Natural killer cell (primary cell): ENCODE measurements around the gene CBR3. TPM values are rescaled to one million over a fixed set of nuclear protein-coding genes. Genes with fewer than 3 reads are reported as not detected.

Source experiments
- ATAC-seq, 3 donors: fragments of 150-1000 bp in 2 of 3; fragments of 200-7000 bp in 1 of 3; cut with Tn5 transposase; 1 replicate in 1 of 3; 2 replicates in 2 of 3; pipeline ENCODE4 v1.10.0; 2021; ENCODE audit warnings: mild to moderate bottlenecking in 2 of 3, moderate library complexity in 2 of 3
- DNase-seq, 2 donors: peaks; one replicate each; pipeline versions ENCODE4 v3.0.0 to v3.0.0-alpha.2; 2013 to 2021; ENCODE audit warnings: mixed read lengths in 1 of 2
- H3K27ac ChIP-seq: one replicate; pipeline ENCODE4 v1.5.1; 2013; ENCODE audit warnings: mild to moderate bottlenecking, low read length
- H3K27me3 ChIP-seq: one replicate; pipeline ENCODE4 v1.6.1; 2013; ENCODE audit warnings: low read length; ENCODE audit not compliant: control insufficient read depth, insufficient read depth
- H3K36me3 ChIP-seq: one replicate; pipeline ENCODE4 v1.6.1; 2013; ENCODE audit warnings: low read length; ENCODE audit not compliant: control insufficient read depth, insufficient read depth
- H3K4me1 ChIP-seq: one replicate; pipeline ENCODE4 v1.6.1; 2013; ENCODE audit warnings: low read length; ENCODE audit not compliant: control insufficient read depth, insufficient read depth
- H3K4me3 ChIP-seq: one replicate; pipeline ENCODE4 v1.5.1; 2013; ENCODE audit warnings: low read length
- H3K9me3 ChIP-seq: one replicate; pipeline ENCODE4 v1.6.1; 2013; ENCODE audit warnings: low read length; ENCODE audit not compliant: control insufficient read depth, insufficient read depth
- H3K27ac Mint-ChIP-seq, 2 donors: one replicate each; pipeline ENCODE4 v1.8.0; 2022; ENCODE audit warnings: mild to moderate bottlenecking in 2 of 2, mixed read lengths in 2 of 2, moderate library complexity in 1 of 2
- H3K27me3 Mint-ChIP-seq, 2 donors: one replicate each; pipeline ENCODE4 v1.8.0; 2022; ENCODE audit warnings: low read depth in 2 of 2, mixed read lengths in 2 of 2
- H3K36me3 Mint-ChIP-seq: one replicate; pipeline ENCODE4 v1.8.0; 2022; ENCODE audit warnings: mixed read lengths
- H3K4me1 Mint-ChIP-seq, 2 donors: one replicate each; pipeline ENCODE4 v1.8.0; 2022; ENCODE audit warnings: mixed read lengths in 2 of 2
- H3K4me3 Mint-ChIP-seq: one replicate; pipeline ENCODE4 v1.8.0; 2022; ENCODE audit warnings: mild to moderate bottlenecking, moderate library complexity, mixed read lengths
- H3K9me3 Mint-ChIP-seq, 2 donors: one replicate each; pipeline ENCODE4 v1.8.0; 2022; ENCODE audit warnings: mixed read lengths in 2 of 2
- CTCF ChIP-seq: fragments of 200-600 bp; IDR thresholded peaks from one replicate; pipeline ENCODE4 v1.8.0; 2022; ENCODE audit warnings: antibody characterized with exemption
- whole genome bisulfite sequencing: methylation state at CpG from one replicate; pipeline ENCODE4 v1.1.7; 2013; ENCODE audit warnings: missing lambda C conversion rate; ENCODE audit not compliant: insufficient coverage; 5-methylcytosine and 5-hydroxymethylcytosine counted together
- intact Hi-C: fragments of 100-400 bp; cut with micrococcal nuclease; formaldehyde crosslinking; loops from one replicate; pipeline ENCODE4 v1.14.2; 2022
- total RNA-seq, 4 donors: library from RNA; stranded (reverse); fragments of 120-200 nt in 1 of 4; gene quantifications; one replicate each; pipeline versions ENCODE4 v1.2.3 to v1.2.4, GENCODE V29; 2013 to 2022

CBR3 gene
- total RNA-seq = 1 to 10 TPM in 2 of 3 donors, under 1 TPM in 1; 0.95 to 1.5 (median 1.2) TPM
- total RNA-seq (2013) = 2.5 TPM

GRCh38 chr21:36134803-36135390 is at the start of gene CBR3:
Gene CBR3 (plus strand): TSS chr21:36135079. CDS start chr21:36135193, 114 bp downstream.
- Mint-ChIP-seq H3K4me3 (peak within 1 kb of the TSS; percentile 94), H3K9me3 (no peaks in the 10 kb centered on the region), H3K36me3 (no peaks in the 10 kb centered on the region), H3K27me3 (no peaks in the 10 kb centered on the region), H3K4me1 (peaks cover 14 to 27% of the 10 kb centered on the region in 2 donors), H3K27ac (peak within 1 kb of the TSS; percentile 70 to 89)
- WGBS = under 1% methylated on average over 53 of the region's 53 CpGs
- Histone ChIP-seq H3K36me3 (no peaks in the 10 kb centered on the region), H3K9me3 (no peaks in the 10 kb centered on the region), H3K27me3 (no peaks in the 10 kb centered on the region), H3K4me1 (peaks cover 23% of the 10 kb centered on the region), H3K4me3 (peak within 1 kb of the TSS; percentile 63), H3K27ac (peak within 1 kb of the TSS; percentile 8)
- TF ChIP-seq CTCF = no peak
- peak; percentile 37 to 43 (median 38) for ATAC-seq
- intact Hi-C loops = loop anchor here (1.0 kb wide), 1 partner anchor 21 kb away; the partner anchor contains the start of gene DOP1B
- DNase-seq = peak; percentile 21 to 66

- 76% methylated on average over 5 of the region's 6 CpGs for WGBS
- no peaks in the 10 kb centered on the region for H3K9me3 Mint-ChIP-seq
- no peaks in the 10 kb centered on the region for H3K36me3 Mint-ChIP-seq
Measured at GRCh38 chr21:36087362-36088138, 47.3 kb upstream of the CBR3 start.

GRCh38 chr21:36089946-36090345 is 44.9 kb upstream of the CBR3 start:
- DNase-seq (no peak), ATAC-seq (no peak)
- peaks cover 0 to 16% of the 10 kb centered on the region in 2 donors for H3K27me3 Mint-ChIP-seq
- intact Hi-C loops = no loop called here
- no peaks in the 10 kb centered on the region for H3K4me1 Mint-ChIP-seq
- no peaks in the 10 kb centered on the region for H3K4me1 ChIP-seq
- H3K27ac ChIP-seq = no peak overlapping the region
- no peaks in the 10 kb centered on the region for H3K27me3 ChIP-seq
- H3K27ac Mint-ChIP-seq = no peak overlapping the region
- no peak overlapping the region for H3K4me3 Mint-ChIP-seq
- H3K4me3 ChIP-seq = no peak overlapping the region
- WGBS = 100% methylated on average over 1 of the region's 3 CpGs
- no peak for TF ChIP-seq CTCF
- peaks cover 6% of the 10 kb centered on the region in 2 donors for H3K9me3 Mint-ChIP-seq
- peaks cover 10% of the 10 kb centered on the region for H3K36me3 Mint-ChIP-seq
- H3K9me3 ChIP-seq = peaks cover 19% of the 10 kb centered on the region
- no peaks in the 10 kb centered on the region for H3K36me3 ChIP-seq

More at GRCh38 chr21:36087362-36088138, 47.3 kb upstream of the CBR3 start:
- H3K4me1 Mint-ChIP-seq = no peaks in the 10 kb centered on the region
- Histone ChIP-seq H3K27ac (no peak overlapping the region), H3K4me1 (no peaks in the 10 kb centered on the region), H3K27me3 (no peaks in the 10 kb centered on the region), H3K4me3 (no peak overlapping the region), H3K9me3 (no peaks in the 10 kb centered on the region), H3K36me3 (no peaks in the 10 kb centered on the region)
- no peak overlapping the region for H3K4me3 Mint-ChIP-seq
- TF ChIP-seq CTCF = no peak
- H3K27me3 Mint-ChIP-seq = no peaks in the 10 kb centered on the region
- intact Hi-C loops = no loop called here
- no peak for DNase-seq
- no peak for ATAC-seq
- H3K27ac Mint-ChIP-seq = no peak overlapping the region
